ENCODE results near the gene HSFX3. TPM values are rescaled to one million over a fixed set of nuclear protein-coding genes. Genes with fewer than 3 reads are reported as not detected.

Gene HSFX3
- total and polyA plus RNA-seq, 2 of the 8 experiments (the other 6 are each of a cell fraction or from before 2014, with no cell fraction given): not detected

DNA sequence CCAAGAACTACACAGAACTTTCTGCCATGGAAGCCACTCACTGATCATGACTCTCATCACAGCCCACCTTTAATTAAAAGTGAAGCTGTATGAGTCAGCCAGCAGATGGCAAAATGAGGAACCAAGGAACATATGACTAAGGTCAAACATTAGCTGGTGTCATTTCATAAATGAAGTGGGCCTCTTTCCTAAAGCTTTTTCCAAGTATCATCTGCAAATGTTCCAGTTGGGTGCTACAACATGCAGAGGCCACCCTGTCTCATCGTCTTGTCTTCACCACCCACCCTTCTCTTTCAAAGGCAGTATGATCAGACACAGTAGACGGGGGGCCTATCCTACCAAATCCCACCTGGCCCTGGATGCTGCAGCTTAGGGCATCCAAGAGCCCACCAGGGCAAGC is 18.1 kb downstream of the HSFX3 start:
- DNase-seq (ENCODE audit: low read depth in 1 of 2, low spot score in 2 of 2): no peak
- H3K56ac ChIP-seq (replicated peaks; ENCODE audit: insufficient read length, low read depth, low read length): no peak overlapping the region
- no peak overlapping the region for H2BK15ac ChIP-seq (ENCODE audit: low read length)
- H3K27ac ChIP-seq (ENCODE audit: low read depth, low read length): no peak overlapping the region
- WGBS, 2 experiments (ENCODE audit: extremely low coverage in 1 of 2, insufficient coverage in 1 of 2, insufficient read length in 1 of 2, insufficient replicate concordance in 2 of 2, low coverage in 1 of 2, low lambda C conversion rate in 2 of 2, missing lambda C conversion rate in 1 of 2): 100% methylated on average over 2 of the region's 2 CpGs; no CpG with 5 or more reads in 1 of the 2 experiments
- H3K36me3 ChIP-seq (ENCODE audit: control insufficient read depth in 2 of 4, insufficient read depth in 4 of 4, low read length in 3 of 4): no peaks in the 10 kb centered on the region
- H4K91ac ChIP-seq (replicated peaks; ENCODE audit: insufficient read length, low read length): no peak overlapping the region
- H3K4me2 ChIP-seq (ENCODE audit: insufficient read depth in 1 of 2, low read depth in 2 of 2, low read length in 2 of 2): no peak overlapping the region
- H2BK20ac ChIP-seq (ENCODE audit: low read length): no peak overlapping the region
- no peak overlapping the region for H3K18ac ChIP-seq (ENCODE audit: extremely low read depth, low read length)
- FAIRE-seq: no peak
- no peak overlapping the region for H4K5ac ChIP-seq (ENCODE audit: insufficient read length, low read depth, low read length)
- TF ChIP-seq ASH2L (IDR thresholded peaks at IDR 0.05; ENCODE audit: low read length): no peak
- CTCF ChIA-PET (ENCODE audit: partially characterized antibody): interaction anchor here (0.9 to 2.9 kb wide), 2 partner anchors 10 to 19 kb away, joined by 4 to 12 read pairs; no protein-coding TSS in a partner anchor
- no peaks in the 10 kb centered on the region for H4K20me1 ChIP-seq (replicated peaks in 1 of 2; ENCODE audit: control insufficient read depth in 1 of 2, insufficient read depth in 2 of 2, low read length in 2 of 2)
- H3K27me3 ChIP-seq (replicated peaks in 1 of 4; ENCODE audit: control insufficient read depth in 3 of 4, extremely low read depth in 1 of 4, insufficient read depth in 3 of 4, low read length in 3 of 4): no peaks in the 10 kb centered on the region
- no peak overlapping the region for H3K9ac ChIP-seq (replicated peaks in 1 of 4; ENCODE audit: extremely low read depth in 1 of 4, low read depth in 3 of 4, low read length in 3 of 4)
- H3K4me3 ChIP-seq (ENCODE audit: extremely low read depth in 1 of 4, insufficient read depth in 2 of 4, low read depth in 3 of 4, low read length in 4 of 4): no peak overlapping the region
- no peaks in the 10 kb centered on the region for H3K9me3 ChIP-seq (ENCODE audit: insufficient read depth in 2 of 2, low read depth in 1 of 2, low read length in 1 of 2)
- H4K8ac ChIP-seq (ENCODE audit: extremely low read depth, insufficient read depth, low read length): no peak overlapping the region
- H2BK5ac ChIP-seq (ENCODE audit: low read depth, low read length): no peak overlapping the region
- H3K23ac ChIP-seq (ENCODE audit: insufficient read length): no peak overlapping the region
- no peak overlapping the region for H2BK120ac ChIP-seq (replicated peaks; ENCODE audit: low read depth, low read length)
- POLR2A ChIA-PET (ENCODE audit: partially characterized antibody): no interaction called here
- H3K4ac ChIP-seq (replicated peaks; ENCODE audit: insufficient read length, low read depth, low read length): no peak overlapping the region
- no peak overlapping the region for H2BK12ac ChIP-seq (ENCODE audit: low read depth, low read length)
- no peak overlapping the region for H2AFZ ChIP-seq (ENCODE audit: low read length)
- H3K23me2 ChIP-seq (ENCODE audit: low read depth, low read length): peaks cover 1% of the 10 kb centered on the region; the same call in 1 of the 2 replicates
- H3K79me1 ChIP-seq (ENCODE audit: low read depth, low read length): no peaks in the 10 kb centered on the region
- H3K14ac ChIP-seq (ENCODE audit: insufficient read length): no peak overlapping the region
- no peaks in the 10 kb centered on the region for H3K79me2 ChIP-seq (ENCODE audit: control insufficient read depth in 1 of 2, insufficient read depth in 2 of 2, low read length in 2 of 2)
- no peaks in the 10 kb centered on the region for H3K4me1 ChIP-seq (replicated peaks in 1 of 4; ENCODE audit: control insufficient read depth in 3 of 4, insufficient read depth in 4 of 4, low read length in 3 of 4)
- no peak overlapping the region for H2AK5ac ChIP-seq (ENCODE audit: low read depth, low read length)
